ENCODE data around the gene SLC15A3.

SLC15A3 gene

GRCh38 chr11:60944490-60945294 lies 7.3 kb downstream of the SLC15A3 start:
- Histone ChIP-seq H3K27me3 (ENCODE audit: insufficient read depth, low read length) (peaks cover 4% of the 10 kb centered on the region), H3K9ac (ENCODE audit: low read depth, low read length) (no peak overlapping the region), H3K4me3 (ENCODE audit: low read length) (no peak overlapping the region), H3K36me3 (ENCODE audit: insufficient read depth, low read depth, low read length) (no peaks in the 10 kb centered on the region), H3K27ac (ENCODE audit: low read length) (no peak overlapping the region), H3K9me3 (ENCODE audit: insufficient read depth, low read depth, low read length) (no peaks in the 10 kb centered on the region), H3K4me1 (ENCODE audit: insufficient read depth, low read length) (peaks cover 12% of the 10 kb centered on the region; the same call in 1 of the 2 replicates)

DNA sequence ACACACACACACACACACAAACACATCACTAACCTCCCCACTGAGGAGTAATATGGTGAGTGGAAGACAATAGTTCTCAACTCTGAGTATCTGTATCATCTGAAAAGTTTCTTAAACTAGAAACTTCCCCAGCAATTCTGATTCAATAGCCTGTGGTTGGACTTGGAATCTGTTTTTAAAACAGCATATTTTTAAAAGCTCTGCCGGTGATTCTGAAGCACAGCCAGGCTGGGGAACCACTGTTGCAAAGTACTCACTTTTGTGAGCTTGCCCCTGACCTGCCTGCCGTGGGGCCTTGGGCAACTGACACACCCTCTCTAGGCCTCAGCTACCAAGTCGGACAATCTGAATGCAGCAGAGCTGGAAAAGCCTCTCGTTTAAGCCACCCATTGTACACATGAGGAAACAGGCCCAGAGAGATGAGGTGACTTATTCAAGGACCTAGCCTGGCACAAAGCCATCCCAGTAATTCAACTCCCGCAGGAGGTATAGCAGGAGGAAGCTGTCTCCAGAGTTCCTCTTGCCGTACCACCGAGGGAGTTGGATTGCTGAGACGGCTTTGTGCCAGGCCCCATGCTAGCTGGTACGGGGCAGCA lies 8.9 kb downstream of the SLC15A3 start:
- H3K9ac ChIP-seq (ENCODE audit: low read depth, low read length), result no peak overlapping the region
- no peaks in the 10 kb centered on the region for H3K36me3 ChIP-seq (ENCODE audit: insufficient read depth, low read depth, low read length)
- peaks cover 7% of the 10 kb centered on the region; the same call in 1 of the 2 replicates for H3K4me1 ChIP-seq (ENCODE audit: insufficient read depth, low read length)
- H3K27ac ChIP-seq (ENCODE audit: low read length), result no peak overlapping the region
- no peak overlapping the region for H3K4me3 ChIP-seq (ENCODE audit: low read length)
- no peaks in the 10 kb centered on the region for H3K9me3 ChIP-seq (ENCODE audit: insufficient read depth, low read depth, low read length)
- no peaks in the 10 kb centered on the region for H3K27me3 ChIP-seq (ENCODE audit: insufficient read depth, low read length)

- no peaks in the 10 kb centered on the region for H3K9me3 ChIP-seq (ENCODE audit: insufficient read depth, low read depth, low read length)
- no peak overlapping the region for H3K9ac ChIP-seq (ENCODE audit: low read depth, low read length)
- H3K4me1 ChIP-seq (ENCODE audit: insufficient read depth, low read length), result no peaks in the 10 kb centered on the region
- no peaks in the 10 kb centered on the region for H3K27me3 ChIP-seq (ENCODE audit: insufficient read depth, low read length)
- peaks cover 4% of the 10 kb centered on the region; the same call in 1 of the 2 replicates for H3K36me3 ChIP-seq (ENCODE audit: insufficient read depth, low read depth, low read length)
- no peak overlapping the region for H3K27ac ChIP-seq (ENCODE audit: low read length)
- no peak overlapping the region for H3K4me3 ChIP-seq (ENCODE audit: low read length)
Measured at GRCh38 chr11:60942219-60942618, 9.8 kb downstream of the SLC15A3 start.

- Histone ChIP-seq H3K27me3 (ENCODE audit: insufficient read depth, low read length) (no peaks in the 10 kb centered on the region), H3K4me1 (ENCODE audit: insufficient read depth, low read length) (no peaks in the 10 kb centered on the region), H3K9ac (ENCODE audit: low read depth, low read length) (no peak overlapping the region), H3K27ac (ENCODE audit: low read length) (no peak overlapping the region), H3K36me3 (ENCODE audit: insufficient read depth, low read depth, low read length) (peaks cover 9% of the 10 kb centered on the region; the same call in 1 of the 2 replicates), H3K9me3 (ENCODE audit: insufficient read depth, low read depth, low read length) (no peaks in the 10 kb centered on the region), H3K4me3 (ENCODE audit: low read length) (no peak overlapping the region)
Measured at GRCh38 chr11:60941371-60942119, 10.4 kb downstream of the SLC15A3 start.

DNA sequence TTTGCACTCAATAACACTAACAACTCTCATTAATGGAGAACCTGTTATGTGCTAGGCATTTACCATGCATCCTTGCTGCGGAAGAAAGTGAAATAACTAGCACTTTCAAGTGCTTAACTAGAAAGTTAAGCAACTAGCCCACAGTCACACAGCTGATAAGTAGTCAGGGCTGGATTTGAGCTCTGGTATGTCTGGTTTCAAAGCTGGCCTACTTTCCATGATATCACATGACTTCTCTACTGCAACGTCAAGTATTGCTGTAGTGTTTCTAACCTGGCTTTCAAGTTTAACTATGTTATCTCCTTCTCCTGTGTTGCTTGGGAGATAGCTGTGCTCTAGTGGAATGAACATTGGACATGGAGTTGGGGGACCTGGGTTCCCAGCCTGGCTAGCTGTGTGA lies 12.1 kb downstream of the SLC15A3 start:
- H3K9ac ChIP-seq (ENCODE audit: low read depth, low read length), result no peak overlapping the region
- no peak overlapping the region for H3K27ac ChIP-seq (ENCODE audit: low read length)
- H3K9me3 ChIP-seq (ENCODE audit: insufficient read depth, low read depth, low read length), result no peaks in the 10 kb centered on the region
- H3K4me1 ChIP-seq (ENCODE audit: insufficient read depth, low read length), result no peaks in the 10 kb centered on the region
- no peak overlapping the region for H3K4me3 ChIP-seq (ENCODE audit: low read length)
- peaks cover 20% of the 10 kb centered on the region; the same call in 1 of the 2 replicates for H3K36me3 ChIP-seq (ENCODE audit: insufficient read depth, low read depth, low read length)
- H3K27me3 ChIP-seq (ENCODE audit: insufficient read depth, low read length), result no peaks in the 10 kb centered on the region

GRCh38 chr11:60939301-60939700 lies 12.7 kb downstream of the SLC15A3 start:
- no peak overlapping the region for H3K27ac ChIP-seq (ENCODE audit: low read length)
- no peak overlapping the region for H3K9ac ChIP-seq (ENCODE audit: low read depth, low read length)
- H3K27me3 ChIP-seq (ENCODE audit: insufficient read depth, low read length), result no peaks in the 10 kb centered on the region
- H3K4me3 ChIP-seq (ENCODE audit: low read length), result no peak overlapping the region
- H3K36me3 ChIP-seq (ENCODE audit: insufficient read depth, low read depth, low read length), result peaks cover 20% of the 10 kb centered on the region; the same call in 1 of the 2 replicates
- H3K9me3 ChIP-seq (ENCODE audit: insufficient read depth, low read depth, low read length), result no peaks in the 10 kb centered on the region
- H3K4me1 ChIP-seq (ENCODE audit: insufficient read depth, low read length), result no peaks in the 10 kb centered on the region

- H3K27me3 ChIP-seq (ENCODE audit: insufficient read depth, low read length), result no peaks in the 10 kb centered on the region
- no peak overlapping the region for H3K4me3 ChIP-seq (ENCODE audit: low read length)
- H3K9me3 ChIP-seq (ENCODE audit: insufficient read depth, low read depth, low read length), result no peaks in the 10 kb centered on the region
- no peak overlapping the region for H3K27ac ChIP-seq (ENCODE audit: low read length)
- no peaks in the 10 kb centered on the region for H3K4me1 ChIP-seq (ENCODE audit: insufficient read depth, low read length)
- peaks cover 26% of the 10 kb centered on the region; the same call in 1 of the 2 replicates for H3K36me3 ChIP-seq (ENCODE audit: insufficient read depth, low read depth, low read length)
- no peak overlapping the region for H3K9ac ChIP-seq (ENCODE audit: low read depth, low read length)
Measured at GRCh38 chr11:60938500-60938899, 13.5 kb downstream of the SLC15A3 start.

GRCh38 chr11:60937811-60938210 lies 14.2 kb downstream of the SLC15A3 start:
- Histone ChIP-seq H3K9ac (ENCODE audit: low read depth, low read length) (no peak overlapping the region), H3K4me3 (ENCODE audit: low read length) (no peak overlapping the region), H3K27me3 (ENCODE audit: insufficient read depth, low read length) (no peaks in the 10 kb centered on the region), H3K27ac (ENCODE audit: low read length) (no peak overlapping the region), H3K9me3 (ENCODE audit: insufficient read depth, low read depth, low read length) (no peaks in the 10 kb centered on the region), H3K4me1 (ENCODE audit: insufficient read depth, low read length) (no peaks in the 10 kb centered on the region), H3K36me3 (ENCODE audit: insufficient read depth, low read depth, low read length) (peaks cover 32% of the 10 kb centered on the region; the same call in 1 of the 2 replicates)

DNA sequence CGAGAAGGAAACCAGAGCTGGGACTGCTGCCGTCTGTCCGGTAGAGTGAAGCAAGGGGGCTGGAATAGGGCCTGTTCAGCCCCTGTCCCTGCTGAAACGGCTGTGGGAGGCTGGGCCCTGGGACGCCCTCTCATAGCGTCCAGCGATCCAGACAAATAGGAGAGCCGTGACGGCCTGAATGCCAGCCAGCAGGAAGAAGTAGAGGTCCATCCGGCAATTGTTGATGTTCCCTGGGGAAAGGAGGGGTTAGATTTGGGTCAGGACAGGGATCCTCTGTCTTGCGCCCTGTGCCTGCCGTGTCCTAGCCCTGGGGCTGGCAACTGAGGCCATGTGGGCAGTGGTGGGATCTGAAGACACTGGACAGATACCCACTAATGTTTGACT lies 14.8 kb downstream of the SLC15A3 start:
- Histone ChIP-seq H3K9ac (ENCODE audit: low read depth, low read length) (no peak overlapping the region), H3K4me3 (ENCODE audit: low read length) (no peak overlapping the region), H3K27ac (ENCODE audit: low read length) (no peak overlapping the region), H3K4me1 (ENCODE audit: insufficient read depth, low read length) (no peaks in the 10 kb centered on the region), H3K9me3 (ENCODE audit: insufficient read depth, low read depth, low read length) (no peaks in the 10 kb centered on the region), H3K27me3 (ENCODE audit: insufficient read depth, low read length) (no peaks in the 10 kb centered on the region), H3K36me3 (ENCODE audit: insufficient read depth, low read depth, low read length) (peaks cover 38% of the 10 kb centered on the region)

DNA sequence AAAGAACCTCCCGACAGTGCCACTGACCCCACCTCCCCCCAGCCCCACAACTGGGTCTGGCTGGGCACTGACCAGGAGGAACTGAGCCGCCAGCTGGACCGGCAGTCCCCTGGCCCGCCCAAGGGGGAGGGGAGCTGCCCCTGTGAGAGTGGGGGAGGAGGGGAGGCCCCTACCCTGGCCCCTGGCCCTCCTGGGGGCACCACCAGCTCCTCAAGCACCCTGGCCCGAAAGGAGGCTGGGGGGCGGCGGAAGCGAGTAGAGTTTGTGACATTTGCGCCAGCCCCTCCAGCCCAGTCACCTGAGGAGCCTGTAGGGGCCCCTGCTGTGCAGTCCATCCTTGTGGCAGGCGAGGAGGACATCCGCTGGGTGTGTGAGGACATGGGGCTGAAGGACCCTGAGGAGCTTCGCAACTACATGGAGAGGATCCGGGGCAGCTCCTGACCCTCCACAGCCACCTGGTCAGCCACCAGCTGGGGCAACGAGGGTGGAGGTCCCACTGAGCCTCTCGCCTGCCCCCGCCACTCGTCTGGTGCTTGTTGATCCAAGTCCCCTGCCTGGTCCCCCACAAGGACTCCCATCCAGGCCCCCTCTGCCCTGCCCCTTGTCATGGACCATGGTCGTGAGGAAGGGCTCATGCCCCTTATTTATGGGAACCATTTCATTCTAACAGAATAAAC lies 15.4 kb downstream of the SLC15A3 start:
- no peak overlapping the region for H3K4me3 ChIP-seq (ENCODE audit: low read length)
- no peaks in the 10 kb centered on the region for H3K9me3 ChIP-seq (ENCODE audit: insufficient read depth, low read depth, low read length)
- no peaks in the 10 kb centered on the region for H3K4me1 ChIP-seq (ENCODE audit: insufficient read depth, low read length)
- H3K27me3 ChIP-seq (ENCODE audit: insufficient read depth, low read length), result no peaks in the 10 kb centered on the region
- H3K27ac ChIP-seq (ENCODE audit: low read length), result no peak overlapping the region
- H3K9ac ChIP-seq (ENCODE audit: low read depth, low read length), result no peak overlapping the region
- peaks cover 43% of the 10 kb centered on the region for H3K36me3 ChIP-seq (ENCODE audit: insufficient read depth, low read depth, low read length)

GRCh38 chr11:60935676-60936442 lies 16.1 kb downstream of the SLC15A3 start:
- Histone ChIP-seq H3K36me3 (ENCODE audit: insufficient read depth, low read depth, low read length) (peaks cover 51% of the 10 kb centered on the region), H3K4me3 (ENCODE audit: low read length) (no peak overlapping the region), H3K9ac (ENCODE audit: low read depth, low read length) (no peak overlapping the region), H3K4me1 (ENCODE audit: insufficient read depth, low read length) (no peaks in the 10 kb centered on the region), H3K27ac (ENCODE audit: low read length) (no peak overlapping the region), H3K9me3 (ENCODE audit: insufficient read depth, low read depth, low read length) (no peaks in the 10 kb centered on the region), H3K27me3 (ENCODE audit: insufficient read depth, low read length) (no peaks in the 10 kb centered on the region)
